ENCODE results near the gene CACNG7. TPM values are rescaled to one million over a fixed set of nuclear protein-coding genes. Genes with fewer than 3 reads are reported as not detected.

The CACNG7 gene
- total RNA-seq, 4 donors from 2014 or later: not detected

- Histone ChIP-seq H3K4me3 (peak overlapping the region in 2 of 4 donors; percentile 11 to 14), H3K27me3 (peaks cover 0 to 25% of the 10 kb centered on the region in 2 donors), H3K36me3 (no peaks in the 10 kb centered on the region), H3K4me1 (peaks cover 0 to 25% (median 3%) of the 10 kb centered on the region in 4 donors), H3K27ac (no peak overlapping the region), H3K9me3 (peaks cover 0 to 11% (median 0%) of the 10 kb centered on the region in 4 donors)
- no peak for TF ChIP-seq CTCF (IDR thresholded peaks at IDR 0.05)
- no peak for TF ChIP-seq POLR2A (IDR thresholded peaks at IDR 0.05)
- no peak for DNase-seq
Observed at GRCh38 chr19:53980539-53981375, 71.7 kb downstream of the CACNG7 start.

GRCh38 chr19:53981376-53981951 is 72.4 kb downstream of the CACNG7 start:
- peaks cover 0 to 11% (median 0%) of the 10 kb centered on the region in 4 donors for H3K9me3 ChIP-seq
- peaks cover 0 to 25% of the 10 kb centered on the region in 2 donors for H3K27me3 ChIP-seq
- H3K27ac ChIP-seq: no peak overlapping the region
- TF ChIP-seq CTCF (IDR thresholded peaks at IDR 0.05) (no peak), POLR2A (IDR thresholded peaks at IDR 0.05) (no peak)
- H3K4me1 ChIP-seq: peaks cover 0 to 25% (median 3%) of the 10 kb centered on the region in 4 donors
- H3K4me3 ChIP-seq: no peak overlapping the region
- no peak for DNase-seq
- no peaks in the 10 kb centered on the region for H3K36me3 ChIP-seq

GRCh38 chr19:53982001-53982451 is 72.9 kb downstream of the CACNG7 start:
- DNase-seq: no peak
- H3K4me3 ChIP-seq: peak overlapping the region in 2 of 4 donors; percentile 26 to 38
- TF ChIP-seq POLR2A (IDR thresholded peaks at IDR 0.05) (no peak), CTCF (IDR thresholded peaks at IDR 0.05) (no peak)

GRCh38 chr19:53982611-53983010 is 73.5 kb downstream of the CACNG7 start:
- peaks cover 0 to 25% of the 10 kb centered on the region in 2 donors for H3K27me3 ChIP-seq
- H3K27ac ChIP-seq: no peak overlapping the region
- TF ChIP-seq CTCF (IDR thresholded peaks at IDR 0.05): no peak
- TF ChIP-seq POLR2A (IDR thresholded peaks at IDR 0.05): no peak
- H3K9me3 ChIP-seq: peaks cover 0 to 11% (median 0%) of the 10 kb centered on the region in 4 donors
- H3K36me3 ChIP-seq: no peaks in the 10 kb centered on the region
- H3K4me3 ChIP-seq: peak overlapping the region in 2 of 4 donors; percentile 19 to 26
- H3K4me1 ChIP-seq: peaks cover 0 to 25% (median 1%) of the 10 kb centered on the region in 4 donors
- DNase-seq: no peak

More at GRCh38 chr19:53982001-53982451, 72.9 kb downstream of the CACNG7 start:
- Histone ChIP-seq H3K27me3 (peaks cover 0 to 25% of the 10 kb centered on the region in 2 donors), H3K4me1 (peaks cover 0 to 25% (median 3%) of the 10 kb centered on the region in 4 donors), H3K36me3 (no peaks in the 10 kb centered on the region), H3K27ac (no peak overlapping the region), H3K9me3 (peaks cover 0 to 11% (median 0%) of the 10 kb centered on the region in 4 donors)

- Histone ChIP-seq H3K36me3 (no peaks in the 10 kb centered on the region), H3K4me3 (no peak overlapping the region), H3K27ac (no peak overlapping the region), H3K9me3 (peaks cover 0 to 3% (median 0%) of the 10 kb centered on the region in 4 donors), H3K27me3 (peaks cover 0 to 21% of the 10 kb centered on the region in 2 donors), H3K4me1 (peaks cover 0 to 15% (median 0%) of the 10 kb centered on the region in 4 donors)
- DNase-seq: no peak
- TF ChIP-seq CTCF (IDR thresholded peaks at IDR 0.05) (no peak), POLR2A (IDR thresholded peaks at IDR 0.05) (no peak)
Observed at GRCh38 chr19:53983457-53984289, 74.6 kb downstream of the CACNG7 start.
